Measurements from ENCODE around the gene TMEM141. TPM values are rescaled to one million over a fixed set of nuclear protein-coding genes. Genes with fewer than 3 reads are reported as not detected.
A peak's percentile ranks its signal among the peaks of the same experiment; 100 is the strongest.
"Not testable (repeated sequence)": the region's sequence is repeated elsewhere in the genome, so short reads cannot be mapped to it uniquely, and the experiment has no call there.

The TMEM141 gene
- total and polyA plus RNA-seq, 2 donors, result 81.0 TPM

GRCh38 chr9:136838314-136839228 is 47.4 kb downstream of the TMEM141 start:
- 95% methylated on average over 29 of the region's 29 CpGs for WGBS
- DNase-seq (ENCODE audit: low read depth in 6 of 9, low spot score in 9 of 9), result no peak
- Histone ChIP-seq H3K36me3 (ENCODE audit: control insufficient read depth in 2 of 2, insufficient read depth in 2 of 2, low read length in 1 of 2) (peaks cover 29 to 63% of the 10 kb centered on the region in 2 donors), H3K4me1 (ENCODE audit: control insufficient read depth in 2 of 2, insufficient read depth in 2 of 2, low read length in 2 of 2) (peaks cover 4 to 25% of the 10 kb centered on the region in 2 donors), H3K27me3 (ENCODE audit: control insufficient read depth in 2 of 2, insufficient read depth in 1 of 2, low read length in 1 of 2) (peaks cover 6 to 16% of the 10 kb centered on the region in 2 donors), H3K4me3 (ENCODE audit: low read length in 2 of 2) (no peak overlapping the region), H3K27ac (ENCODE audit: low read depth in 1 of 2, low read length in 1 of 2) (peak overlapping the region in 1 of 2 donors; percentile 18), H3K9me3 (ENCODE audit: control insufficient read depth in 2 of 2, insufficient read depth in 1 of 2, low read length in 1 of 2) (no peaks in the 10 kb centered on the region)

GRCh38 chr9:136839229-136840139 is 48.3 kb downstream of the TMEM141 start:
- no peak overlapping the region for H3K4me3 ChIP-seq (ENCODE audit: low read length in 2 of 2)
- H3K27me3 ChIP-seq (ENCODE audit: control insufficient read depth in 2 of 2, insufficient read depth in 1 of 2, low read length in 1 of 2), result peaks cover 14 to 24% of the 10 kb centered on the region in 2 donors
- DNase-seq (ENCODE audit: low read depth in 6 of 9, low spot score in 9 of 9), result no peak
- H3K4me1 ChIP-seq (ENCODE audit: control insufficient read depth in 2 of 2, insufficient read depth in 2 of 2, low read length in 2 of 2), result peaks cover 6 to 30% of the 10 kb centered on the region in 2 donors
- H3K36me3 ChIP-seq (ENCODE audit: control insufficient read depth in 2 of 2, insufficient read depth in 2 of 2, low read length in 1 of 2), result peaks cover 26 to 59% of the 10 kb centered on the region in 2 donors
- peaks cover 0 to 2% of the 10 kb centered on the region in 2 donors for H3K9me3 ChIP-seq (ENCODE audit: control insufficient read depth in 2 of 2, insufficient read depth in 1 of 2, low read length in 1 of 2)
- H3K27ac ChIP-seq (ENCODE audit: low read depth in 1 of 2, low read length in 1 of 2), result no peak overlapping the region
- 96% methylated on average over 36 of the region's 36 CpGs for WGBS

- Histone ChIP-seq H3K27ac (ENCODE audit: low read depth in 1 of 2, low read length in 1 of 2) (no peak overlapping the region), H3K4me3 (ENCODE audit: low read length in 2 of 2) (no peak overlapping the region), H3K27me3 (ENCODE audit: control insufficient read depth in 2 of 2, insufficient read depth in 1 of 2, low read length in 1 of 2) (peaks cover 22 to 29% of the 10 kb centered on the region in 2 donors), H3K36me3 (ENCODE audit: control insufficient read depth in 2 of 2, insufficient read depth in 2 of 2, low read length in 1 of 2) (peaks cover 26 to 56% of the 10 kb centered on the region in 2 donors), H3K4me1 (ENCODE audit: control insufficient read depth in 2 of 2, insufficient read depth in 2 of 2, low read length in 2 of 2) (peaks cover 6 to 30% of the 10 kb centered on the region in 2 donors), H3K9me3 (ENCODE audit: control insufficient read depth in 2 of 2, insufficient read depth in 1 of 2, low read length in 1 of 2) (peaks cover 0 to 2% of the 10 kb centered on the region in 2 donors)
- DNase-seq (ENCODE audit: low read depth in 6 of 9, low spot score in 9 of 9), result no peak
- 96% methylated on average over 32 of the region's 32 CpGs for WGBS
These were observed 49.2 kb downstream of the TMEM141 start for GRCh38 chr9:136840140-136840876.

GRCh38 chr9:136840877-136841645 is 49.9 kb downstream of the TMEM141 start:
- peaks cover 30 to 36% of the 10 kb centered on the region in 2 donors for H3K27me3 ChIP-seq (ENCODE audit: control insufficient read depth in 2 of 2, insufficient read depth in 1 of 2, low read length in 1 of 2)
- H3K4me3 ChIP-seq (ENCODE audit: low read length in 2 of 2), result no peak overlapping the region
- H3K4me1 ChIP-seq (ENCODE audit: control insufficient read depth in 2 of 2, insufficient read depth in 2 of 2, low read length in 2 of 2), result peaks cover 6 to 30% of the 10 kb centered on the region in 2 donors
- H3K27ac ChIP-seq (ENCODE audit: low read depth in 1 of 2, low read length in 1 of 2), result peak overlapping the region in 1 of 2 donors; percentile 60
- peaks cover 2 to 3% of the 10 kb centered on the region in 2 donors for H3K9me3 ChIP-seq (ENCODE audit: control insufficient read depth in 2 of 2, insufficient read depth in 1 of 2, low read length in 1 of 2)
- peaks cover 26 to 50% of the 10 kb centered on the region in 2 donors for H3K36me3 ChIP-seq (ENCODE audit: control insufficient read depth in 2 of 2, insufficient read depth in 2 of 2, low read length in 1 of 2)
- DNase-seq (ENCODE audit: low read depth in 6 of 9, low spot score in 9 of 9), result peak in 2 of 9 donors; percentile 37 to 43
- 89% methylated on average over 28 of the region's 28 CpGs for WGBS

GRCh38 chr9:136841646-136842379 is 50.7 kb downstream of the TMEM141 start:
- Histone ChIP-seq H3K4me3 (ENCODE audit: low read length in 2 of 2) (peak overlapping the region; percentile 45 to 55), H3K27me3 (ENCODE audit: control insufficient read depth in 2 of 2, insufficient read depth in 1 of 2, low read length in 1 of 2) (peaks cover 37 to 44% of the 10 kb centered on the region in 2 donors), H3K36me3 (ENCODE audit: control insufficient read depth in 2 of 2, insufficient read depth in 2 of 2, low read length in 1 of 2) (peaks cover 26 to 42% of the 10 kb centered on the region in 2 donors), H3K4me1 (ENCODE audit: control insufficient read depth in 2 of 2, insufficient read depth in 2 of 2, low read length in 2 of 2) (peaks cover 9 to 30% of the 10 kb centered on the region in 2 donors)
- H3K27ac ChIP-seq (ENCODE audit: low read depth in 1 of 2, low read length in 1 of 2); H3K9me3 ChIP-seq (ENCODE audit: control insufficient read depth in 2 of 2, insufficient read depth in 1 of 2, low read length in 1 of 2); DNase-seq (ENCODE audit: low read depth in 6 of 9, low spot score in 9 of 9): not testable (repeated sequence)
- 78% methylated on average over 16 of the region's 16 CpGs for WGBS

GRCh38 chr9:136842380-136842948 is 51.3 kb downstream of the TMEM141 start, which contains the start of gene AJM1:
Gene AJM1, plus strand, starts transcription at chr9:136842478. Its CDS starts 1,937 bp downstream, at chr9:136844415.
- not testable (repeated sequence) for H3K9me3 ChIP-seq (ENCODE audit: control insufficient read depth in 2 of 2, insufficient read depth in 1 of 2, low read length in 1 of 2); H3K27ac ChIP-seq (ENCODE audit: low read depth in 1 of 2, low read length in 1 of 2)
- Histone ChIP-seq H3K27me3 (ENCODE audit: control insufficient read depth in 2 of 2, insufficient read depth in 1 of 2, low read length in 1 of 2) (peaks cover 43 to 50% of the 10 kb centered on the region in 2 donors), H3K36me3 (ENCODE audit: control insufficient read depth in 2 of 2, insufficient read depth in 2 of 2, low read length in 1 of 2) (peaks cover 26 to 37% of the 10 kb centered on the region in 2 donors), H3K4me1 (ENCODE audit: control insufficient read depth in 2 of 2, insufficient read depth in 2 of 2, low read length in 2 of 2) (peaks cover 9 to 31% of the 10 kb centered on the region in 2 donors), H3K4me3 (ENCODE audit: low read length in 2 of 2) (peak within 1 kb of the TSS; percentile 45 to 55)
- DNase-seq (ENCODE audit: low read depth in 6 of 9, low spot score in 9 of 9), result peak; percentile 49 to 88 (median 73)
- 1% methylated on average over 27 of the region's 27 CpGs for WGBS

All from thymus (tissue), 11 donors.